Neural cell (in vitro differentiated cells): Measurements from ENCODE around the gene TBL1XR1.
"Not testable (repeated sequence)": the region's sequence is repeated elsewhere in the genome, so short reads cannot be mapped to it uniquely, and the experiment has no call there.

Source experiments
- EZH2 ChIP-seq: fragments of 200-600, 300-800 bp; shearing (Covaris generic), sonication (generic); IDR thresholded peaks from 2 replicates; pipeline ENCODE4 v1.6.1; 2014; ENCODE audit warnings: antibody characterized with exemption, low read length, borderline replicate concordance, mild to moderate bottlenecking; ENCODE audit not compliant: insufficient read depth, poor library complexity, severe bottlenecking
- TF ChIP-seq, protein P1 (sequence below): fragments of 450-650 bp; IDR thresholded peaks from 2 replicates; pipeline ENCODE4 v1.5.1; 2014; ENCODE audit warnings: antibody characterized with exemption, mild to moderate bottlenecking, moderate library complexity; ENCODE audit not compliant: poor library complexity, severe bottlenecking

DNA sequence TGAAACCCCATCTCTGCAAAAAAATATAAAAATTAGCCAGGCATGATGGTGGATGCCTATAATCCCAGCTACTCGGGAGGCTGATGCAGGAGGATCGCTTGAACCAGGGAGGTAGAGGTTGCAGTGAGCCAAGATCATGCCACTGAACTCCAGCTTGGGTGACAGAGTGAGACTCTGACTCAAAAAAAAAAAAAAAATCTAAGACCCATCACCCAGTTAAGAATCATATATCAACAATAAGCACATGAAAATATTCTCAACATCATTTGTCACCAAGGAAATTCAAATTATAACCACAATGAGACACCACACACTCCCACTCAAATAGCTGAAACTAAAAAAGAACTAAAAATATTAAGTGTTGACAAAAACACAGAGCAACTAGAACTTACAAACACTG is 35.7 kb downstream of the TBL1XR1 start:
- TF ChIP-seq, protein P1, sequence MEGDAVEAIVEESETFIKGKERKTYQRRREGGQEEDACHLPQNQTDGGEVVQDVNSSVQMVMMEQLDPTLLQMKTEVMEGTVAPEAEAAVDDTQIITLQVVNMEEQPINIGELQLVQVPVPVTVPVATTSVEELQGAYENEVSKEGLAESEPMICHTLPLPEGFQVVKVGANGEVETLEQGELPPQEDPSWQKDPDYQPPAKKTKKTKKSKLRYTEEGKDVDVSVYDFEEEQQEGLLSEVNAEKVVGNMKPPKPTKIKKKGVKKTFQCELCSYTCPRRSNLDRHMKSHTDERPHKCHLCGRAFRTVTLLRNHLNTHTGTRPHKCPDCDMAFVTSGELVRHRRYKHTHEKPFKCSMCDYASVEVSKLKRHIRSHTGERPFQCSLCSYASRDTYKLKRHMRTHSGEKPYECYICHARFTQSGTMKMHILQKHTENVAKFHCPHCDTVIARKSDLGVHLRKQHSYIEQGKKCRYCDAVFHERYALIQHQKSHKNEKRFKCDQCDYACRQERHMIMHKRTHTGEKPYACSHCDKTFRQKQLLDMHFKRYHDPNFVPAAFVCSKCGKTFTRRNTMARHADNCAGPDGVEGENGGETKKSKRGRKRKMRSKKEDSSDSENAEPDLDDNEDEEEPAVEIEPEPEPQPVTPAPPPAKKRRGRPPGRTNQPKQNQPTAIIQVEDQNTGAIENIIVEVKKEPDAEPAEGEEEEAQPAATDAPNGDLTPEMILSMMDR: not testable (repeated sequence)
- TF ChIP-seq EZH2: not testable (repeated sequence)
